HCT116 (cell line): ENCODE data around the gene IGF2. TPM values are rescaled to one million over a fixed set of nuclear protein-coding genes. Genes with fewer than 3 reads are reported as not detected.

Experiments used
- ATAC-seq: fragments of 200-7000 bp; cut with Tn5 transposase; 2 replicates; pipeline ENCODE4 v1.9.1; 2020; ENCODE audit warnings: mild to moderate bottlenecking, moderate library complexity
- BruUV-seq: library from RNA; stranded (reverse); fragments of 400-500 nt; replicated peaks from 2 replicates; lab custom pipeline; 2021; lab: Mats Ljungman, UMichigan
- CTCF ChIA-PET: fragments of 300-600 bp; sonication (Branson Sonifier 250); formaldehyde crosslinking; loops from one replicate; lab custom pipeline; 2021; ENCODE audit warnings: antibody characterized with exemption; lab: Charles Lee
- POLR2A ChIA-PET: fragments of 300-600, 350-600 bp; sonication (Branson Sonifier 250); formaldehyde crosslinking; loops from one replicate; lab custom pipeline; 2021; ENCODE audit warnings: antibody characterized with exemption; lab: Charles Lee
- RAD21 ChIA-PET, 2 experiments: fragments of 300-600 bp; sonication (Branson Sonifier 250); formaldehyde crosslinking; loops; one replicate each; lab custom pipeline; 2023; ENCODE audit warnings: low total read pairs in 2 of 2; ENCODE audit not compliant: uncharacterized antibody in 2 of 2, unreplicated experiment in 2 of 2, low non-redundant PET in 1 of 2; lab: Charles Lee
- DNase-seq: peaks from one replicate; pipeline ENCODE4 v3.0.0-alpha.2; 2010; ENCODE audit warnings: low read depth, low spot score
- H2AFZ ChIP-seq: fragments of 200-600 bp; shearing (Covaris generic), sonication (generic); 2 replicates; pipeline ENCODE4 v1.6.1; 2017; ENCODE audit warnings: low read depth, mixed run types, mixed read lengths, antibody characterized with exemption, low read length; ENCODE audit not compliant: poor library complexity, severe bottlenecking
- H3K27ac ChIP-seq: 2 replicates; pipeline ENCODE4 v1.5.1; 2012; ENCODE audit warnings: low read depth, low read length
- H3K27me3 ChIP-seq: fragments of 200-600 bp; sonication (generic); 2 replicates; pipeline ENCODE4 v1.6.1; 2016; ENCODE audit warnings: mixed run types, low read length, mixed read lengths; ENCODE audit not compliant: insufficient read depth
- H3K36me3 ChIP-seq, 2 experiments: fragments of 200-500 bp in 1 of 2; fragments of 200-600 bp in 1 of 2; sonication (Bioruptor generic) in 1 of 2; sonication (generic) in 1 of 2; 2 replicates each; pipeline versions ENCODE4 v1.5.1 to v1.6.1; 2014 to 2016; ENCODE audit warnings: low read length in 2 of 2, inconsistent platforms in 1 of 2, mixed read lengths in 1 of 2, mixed run types in 1 of 2; ENCODE audit not compliant: insufficient read depth in 2 of 2, control insufficient read depth in 1 of 2
- H3K4me1 ChIP-seq, 2 experiments: fragments of 200-600 bp in 1 of 2; sonication (generic) in 1 of 2; 2 replicates each; pipeline versions ENCODE4 v1.5.1 to v1.6.1; 2012 to 2017; ENCODE audit warnings: low read length in 2 of 2, inconsistent platforms in 1 of 2, mild to moderate bottlenecking in 1 of 2, mixed read lengths in 1 of 2, mixed run types in 1 of 2, moderate library complexity in 1 of 2; ENCODE audit not compliant: insufficient read depth in 2 of 2, control insufficient read depth in 1 of 2
- H3K4me2 ChIP-seq: fragments of 200-600 bp; sonication (generic); 2 replicates; pipeline ENCODE4 v1.6.1; 2017; ENCODE audit warnings: mixed run types, low read length, mixed read lengths
- H3K4me3 ChIP-seq, 2 experiments: fragments of 200-600 bp in 1 of 2; sonication (generic) in 1 of 2; replicated peaks in 1 of 2; 2 replicates each; pipeline ENCODE4 v1.5.1; 2011 to 2016; ENCODE audit warnings: low read length in 2 of 2, control low read depth in 1 of 2, low read depth in 1 of 2, mild to moderate bottlenecking in 1 of 2, mixed read lengths in 1 of 2, mixed run types in 1 of 2
- H3K79me2 ChIP-seq: fragments of 200-600 bp; sonication (generic); 2 replicates; pipeline ENCODE4 v1.6.1; 2017; ENCODE audit warnings: mild to moderate bottlenecking, mixed run types, low read length, moderate library complexity, mixed read lengths; ENCODE audit not compliant: insufficient read depth
- H3K9ac ChIP-seq: fragments of 200-600 bp; sonication (generic); 2 replicates; pipeline ENCODE4 v1.6.1; 2016; ENCODE audit warnings: low read length, mixed read lengths
- H3K9me2 ChIP-seq: fragments of 200-600 bp; sonication (generic), shearing (Covaris generic); 2 replicates; pipeline ENCODE4 v1.6.1; 2017; ENCODE audit warnings: mixed run types, mild to moderate bottlenecking, moderate library complexity; ENCODE audit not compliant: insufficient read depth
- H3K9me3 ChIP-seq, 2 experiments: fragments of 200-500 bp in 1 of 2; fragments of 200-600 bp in 1 of 2; sonication (Bioruptor generic) in 1 of 2; sonication (generic) in 1 of 2; 2 replicates each; pipeline ENCODE4 v1.6.1; 2014 to 2017; ENCODE audit warnings: low read length in 2 of 2, mixed read lengths in 2 of 2, inconsistent platforms in 1 of 2, low read depth in 1 of 2, mild to moderate bottlenecking in 1 of 2, mixed run types in 1 of 2, moderate library complexity in 1 of 2; ENCODE audit not compliant: control insufficient read depth in 1 of 2, insufficient read depth in 1 of 2
- H4K20me1 ChIP-seq: fragments of 200-600 bp; sonication (generic), shearing (Covaris generic); 2 replicates; pipeline ENCODE4 v1.6.1; 2017; ENCODE audit warnings: mixed run types, mild to moderate bottlenecking, moderate library complexity; ENCODE audit not compliant: insufficient read depth
- CEBPB ChIP-seq: IDR thresholded peaks from 2 replicates; pipeline ENCODE4 v1.6.1; 2012; ENCODE audit warnings: low read depth
- ELF1 ChIP-seq: IDR thresholded peaks from 2 replicates; pipeline ENCODE4 v1.6.1; 2012; ENCODE audit warnings: low read depth, borderline replicate concordance
- EZH2 ChIP-seq: fragments of 200-600 bp; sonication (generic); IDR thresholded peaks from 2 replicates; pipeline ENCODE4 v1.6.1; 2017; ENCODE audit warnings: antibody characterized with exemption, mixed run types
- EZH2phosphoT487 ChIP-seq: fragments of 200-600 bp; IDR thresholded peaks from 2 replicates; pipeline ENCODE4 v1.6.1; 2018; ENCODE audit warnings: antibody characterized with exemption, borderline replicate concordance
- JUND ChIP-seq: IDR thresholded peaks from 2 replicates; pipeline ENCODE4 v1.6.1; 2012
- RAD21 ChIP-seq: IDR thresholded peaks from 2 replicates; pipeline ENCODE4 v1.6.1; 2012; ENCODE audit warnings: low read depth, mild to moderate bottlenecking
- SRF ChIP-seq: IDR thresholded peaks from 2 replicates; pipeline ENCODE4 v1.6.1; 2012; ENCODE audit warnings: low read depth
- TCF7L2 ChIP-seq: IDR thresholded peaks from 2 replicates; pipeline ENCODE4 v1.7.0; 2011; ENCODE audit warnings: borderline replicate concordance, inconsistent platforms; ENCODE audit not compliant: insufficient read depth, insufficient read length; ENCODE audit errors: extremely low read depth
- ZFX ChIP-seq: fragments of 450-650 bp; IDR thresholded peaks from 2 replicates; pipeline ENCODE4 v1.6.1; 2017
- ZNF274 ChIP-seq: fragments of 200-500 bp; sonication (Bioruptor generic); IDR thresholded peaks from 2 replicates; pipeline ENCODE4 v1.6.1; 2014; ENCODE audit warnings: mild to moderate bottlenecking, low read depth, low read length, inconsistent platforms
- intact Hi-C: fragments of 100-400 bp; cut with micrococcal nuclease; formaldehyde crosslinking; loops from 2 replicates; pipeline ENCODE4 v1.10.0; 2022
- total RNA-seq: library from RNA; stranded (reverse); gene quantifications from one replicate; pipeline ENCODE4 v1.2.1, GENCODE V29; 2021; ENCODE audit not compliant: unreplicated experiment
- TF ChIP-seq, protein P1 (sequence below): IDR thresholded peaks from 2 replicates; pipeline ENCODE4 v1.6.1; 2012
- TF ChIP-seq, protein P2 (sequence below), 3 experiments: fragments of 200-600 bp in 1 of 3; sonication (generic) in 1 of 3; IDR thresholded peaks in 2 of 3; conservative IDR thresholded peaks in 1 of 3; 2 replicates each; pipeline ENCODE4 v1.5.1; 2012 to 2017; ENCODE audit warnings: low read depth in 2 of 3, low read length in 2 of 3, antibody characterized with exemption in 1 of 3, borderline replicate concordance in 1 of 3, control low read depth in 1 of 3, mild to moderate bottlenecking in 1 of 3, mixed read lengths in 1 of 3, mixed run types in 1 of 3, moderate library complexity in 1 of 3; ENCODE audit not compliant: insufficient read depth in 1 of 3
- TF ChIP-seq, protein P3 (sequence below): IDR thresholded peaks from 2 replicates; pipeline ENCODE4 v1.6.1; 2012

IGF2 gene
- total RNA-seq, 1 experiment from 2014 or later, result 17.9 TPM

DNA sequence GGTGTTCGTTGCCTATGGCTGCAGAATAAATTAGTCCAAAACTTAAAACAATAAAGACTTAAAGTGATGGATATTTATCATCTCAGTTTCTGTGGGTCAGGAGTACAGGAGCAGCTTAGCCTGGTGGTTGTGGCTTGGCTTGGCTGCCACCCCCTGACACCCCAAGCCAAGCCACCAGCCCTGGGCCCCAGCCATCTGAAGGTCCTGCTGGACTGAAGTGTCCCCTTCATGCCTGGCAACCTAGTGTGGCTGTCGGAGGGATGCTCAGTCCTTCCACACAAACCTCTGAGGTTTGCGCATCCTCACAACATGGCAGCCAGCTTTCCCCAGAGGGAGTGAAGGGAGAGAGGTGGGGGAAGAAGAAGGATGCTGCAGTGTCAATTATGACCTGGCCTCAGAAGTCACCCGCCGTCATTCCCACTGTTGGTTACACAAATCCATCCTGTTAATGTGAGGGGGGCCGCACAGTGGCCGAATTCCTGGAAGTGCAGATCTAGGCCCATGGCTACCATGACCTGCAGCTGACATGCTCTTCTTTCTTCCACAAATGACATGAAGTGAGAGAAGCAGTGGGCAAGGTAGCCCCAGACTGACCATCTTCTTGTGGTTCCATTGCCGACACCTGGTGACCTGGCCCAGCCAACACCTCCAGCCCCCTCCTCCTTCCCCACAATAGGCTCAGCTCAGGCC is 31.1 kb downstream of the IGF2 start:
- CTCF ChIA-PET, result no interaction called here
- Histone ChIP-seq H3K4me1 (no peaks in the 10 kb centered on the region), H3K36me3 (no peaks in the 10 kb centered on the region), H2AFZ (no peak overlapping the region), H3K4me3 (no peak overlapping the region), H3K9me3 (no peaks in the 10 kb centered on the region), H4K20me1 (no peaks in the 10 kb centered on the region), H3K9me2 (no peaks in the 10 kb centered on the region), H3K27ac (no peak overlapping the region), H3K4me2 (no peak overlapping the region), H3K79me2 (no peaks in the 10 kb centered on the region), H3K27me3 (0 out of 2 replicates have a peak, but pooled peaks cover 2% of the 10 kb centered on the region), H3K9ac (no peak overlapping the region)
- ATAC-seq (no peak), DNase-seq (no peak)
- TF ChIP-seq, protein P1, sequence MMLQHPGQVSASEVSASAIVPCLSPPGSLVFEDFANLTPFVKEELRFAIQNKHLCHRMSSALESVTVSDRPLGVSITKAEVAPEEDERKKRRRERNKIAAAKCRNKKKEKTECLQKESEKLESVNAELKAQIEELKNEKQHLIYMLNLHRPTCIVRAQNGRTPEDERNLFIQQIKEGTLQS, result no peak
- no peak for TF ChIP-seq RAD21
- no peak for TF ChIP-seq ZFX
- TF ChIP-seq, protein P2, sequence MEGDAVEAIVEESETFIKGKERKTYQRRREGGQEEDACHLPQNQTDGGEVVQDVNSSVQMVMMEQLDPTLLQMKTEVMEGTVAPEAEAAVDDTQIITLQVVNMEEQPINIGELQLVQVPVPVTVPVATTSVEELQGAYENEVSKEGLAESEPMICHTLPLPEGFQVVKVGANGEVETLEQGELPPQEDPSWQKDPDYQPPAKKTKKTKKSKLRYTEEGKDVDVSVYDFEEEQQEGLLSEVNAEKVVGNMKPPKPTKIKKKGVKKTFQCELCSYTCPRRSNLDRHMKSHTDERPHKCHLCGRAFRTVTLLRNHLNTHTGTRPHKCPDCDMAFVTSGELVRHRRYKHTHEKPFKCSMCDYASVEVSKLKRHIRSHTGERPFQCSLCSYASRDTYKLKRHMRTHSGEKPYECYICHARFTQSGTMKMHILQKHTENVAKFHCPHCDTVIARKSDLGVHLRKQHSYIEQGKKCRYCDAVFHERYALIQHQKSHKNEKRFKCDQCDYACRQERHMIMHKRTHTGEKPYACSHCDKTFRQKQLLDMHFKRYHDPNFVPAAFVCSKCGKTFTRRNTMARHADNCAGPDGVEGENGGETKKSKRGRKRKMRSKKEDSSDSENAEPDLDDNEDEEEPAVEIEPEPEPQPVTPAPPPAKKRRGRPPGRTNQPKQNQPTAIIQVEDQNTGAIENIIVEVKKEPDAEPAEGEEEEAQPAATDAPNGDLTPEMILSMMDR (IDR thresholded peaks at IDR 0.05 in 2 of 3, conservative IDR thresholded peaks at IDR 0.05 in 1 of 3; ENCODE audit: borderline replicate concordance in 1 of 3, insufficient read depth in 1 of 3, low read depth in 2 of 3, low read length in 2 of 3), result no peak
- no peak for TF ChIP-seq EZH2
- no peak for TF ChIP-seq TCF7L2
- TF ChIP-seq EZH2phosphoT487, result no peak
- no peak for TF ChIP-seq ZNF274
- TF ChIP-seq JUND, result no peak
- no peak for TF ChIP-seq ELF1
- TF ChIP-seq, protein P3, sequence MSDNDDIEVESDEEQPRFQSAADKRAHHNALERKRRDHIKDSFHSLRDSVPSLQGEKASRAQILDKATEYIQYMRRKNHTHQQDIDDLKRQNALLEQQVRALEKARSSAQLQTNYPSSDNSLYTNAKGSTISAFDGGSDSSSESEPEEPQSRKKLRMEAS, result no peak
- TF ChIP-seq SRF, result no peak
- TF ChIP-seq CEBPB, result no peak
- intact Hi-C loops, result no loop called here
- RAD21 ChIA-PET, result no interaction called here
- BruUV-seq, result no TSS peak
- POLR2A ChIA-PET, result no interaction called here
